HG03354 (cell line): ENCODE measurements around the gene ARID3A.
"Not testable (repeated sequence)": the region's sequence is repeated elsewhere in the genome, so short reads cannot be mapped to it uniquely, and the experiment has no call there.

Source experiments
- ATAC-seq: cut with Tn5 transposase; IDR thresholded peaks from one replicate; pipeline ENCODE4 v1.9.1; 2021; ENCODE audit warnings: mild to moderate bottlenecking; ENCODE audit not compliant: unreplicated experiment, poor library complexity, severe bottlenecking

Gene ARID3A

GRCh38 chr19:1023883-1024188 is 98.0 kb downstream of the ARID3A start:
- not testable (repeated sequence) for ATAC-seq

GRCh38 chr19:1025080-1025479 is 99.2 kb downstream of the ARID3A start:
- not testable (repeated sequence) for ATAC-seq
